ENCODE measurements around the gene PKP1. TPM values are rescaled to one million over a fixed set of nuclear protein-coding genes. Genes with fewer than 3 reads are reported as not detected.

PKP1 gene
- total RNA-seq, 2 experiments from 2014 or later = not detected

DNA sequence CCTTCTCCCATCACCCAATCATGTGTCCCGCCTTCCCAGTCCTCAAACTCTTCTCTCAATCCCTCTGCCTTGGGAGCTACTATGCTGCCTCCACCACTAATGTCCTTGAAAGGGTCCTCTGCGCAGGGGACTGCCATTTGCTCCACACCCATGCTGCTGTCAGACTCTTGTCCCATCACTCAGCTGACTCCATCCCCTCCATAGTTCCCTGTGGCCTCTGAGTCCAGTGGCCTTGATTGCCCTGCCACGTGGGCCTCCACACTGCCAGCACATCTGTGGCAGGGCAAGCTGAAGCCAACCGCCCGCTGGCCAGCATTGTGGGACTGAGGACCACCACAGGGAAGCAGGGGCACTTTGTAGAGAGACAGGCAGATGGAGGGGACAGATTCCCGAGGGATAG lies 95.5 kb downstream of the PKP1 start:
- Mint-ChIP-seq H3K4me3 (no peak overlapping the region), H3K27ac (no peak overlapping the region), H3K27me3 (peaks cover 2% of the 10 kb centered on the region), H3K9me3 (ENCODE audit: low read depth) (no peaks in the 10 kb centered on the region), H3K36me3 (ENCODE audit: low read depth) (no peaks in the 10 kb centered on the region), H3K4me1 (no peaks in the 10 kb centered on the region)
- no peak for ATAC-seq
- intact Hi-C loops (cut with DNase I, micrococcal nuclease) = no loop called here
- DNase-seq = no peak
- POLR2A ChIA-PET = no interaction called here
- CTCF ChIA-PET = interaction anchor here (0.6 to 3.8 kb wide), 2 partner anchors 16 to 248 kb away, joined by 3 to 22 read pairs; no protein-coding TSS in a partner anchor

DNA sequence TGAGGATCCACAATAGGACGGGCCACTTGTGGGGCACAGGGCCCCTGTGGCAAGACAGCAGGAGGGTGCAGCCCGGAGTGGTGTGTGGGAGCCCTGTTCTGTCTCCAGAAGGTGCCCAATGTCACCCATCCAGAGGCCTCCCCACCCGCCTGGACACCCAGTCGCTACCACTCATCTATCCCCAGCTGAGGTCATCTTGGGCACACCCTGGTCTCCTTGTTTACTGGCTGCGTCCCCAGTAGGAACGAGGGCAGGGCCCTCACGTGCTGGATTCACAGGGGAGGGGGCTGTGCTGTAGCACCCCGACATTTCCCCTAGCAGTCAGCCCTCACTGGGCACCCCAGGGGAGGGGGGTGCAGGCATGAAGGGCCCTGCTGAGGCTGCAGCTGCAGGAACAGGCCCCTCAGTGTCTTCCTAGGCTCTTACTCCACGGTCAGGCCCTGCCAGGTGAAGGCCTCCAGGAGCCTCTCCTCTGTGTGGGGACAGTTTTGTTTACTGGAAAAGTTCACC lies 96.5 kb downstream of the PKP1 start:
- Mint-ChIP-seq H3K27me3 (peaks cover 4% of the 10 kb centered on the region), H3K36me3 (ENCODE audit: low read depth) (no peaks in the 10 kb centered on the region), H3K9me3 (ENCODE audit: low read depth) (no peaks in the 10 kb centered on the region), H3K27ac (no peak overlapping the region), H3K4me1 (no peaks in the 10 kb centered on the region), H3K4me3 (no peak overlapping the region)
- ATAC-seq (no peak), DNase-seq (no peak)
- intact Hi-C loops (cut with DNase I, micrococcal nuclease) = no loop called here
- CTCF ChIA-PET = interaction anchor here (1.1 kb wide), 1 partner anchor 10 kb away, joined by 3 read pairs; no protein-coding TSS in a partner anchor
- POLR2A ChIA-PET = no interaction called here

DNA sequence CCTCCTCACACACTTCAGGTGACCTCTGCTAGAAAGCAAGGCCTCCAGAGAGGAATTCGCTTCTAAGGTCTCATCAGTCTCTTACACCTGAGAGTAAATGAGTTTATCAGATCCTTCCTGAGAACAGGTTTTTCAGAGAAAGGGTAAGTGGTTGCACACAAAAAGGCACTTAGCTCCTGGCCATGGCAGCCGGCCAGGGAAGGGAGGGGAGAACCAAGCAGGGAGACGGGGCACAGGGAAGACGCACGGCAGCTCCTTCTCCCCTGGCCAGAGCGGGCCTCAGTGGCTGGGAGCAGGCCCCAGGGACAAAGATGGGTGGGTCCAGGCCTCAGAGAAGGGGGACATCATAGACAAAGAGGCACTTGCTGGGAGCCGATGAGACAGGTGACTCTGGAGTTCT lies 97.8 kb downstream of the PKP1 start:
- CTCF ChIA-PET = interaction anchor here (0.6 to 1.6 kb wide), 3 partner anchors 8 to 854 kb away, joined by 3 to 5 read pairs (median 3); no protein-coding TSS in a partner anchor
- Mint-ChIP-seq H3K4me1 (no peaks in the 10 kb centered on the region), H3K36me3 (ENCODE audit: low read depth) (no peaks in the 10 kb centered on the region), H3K27me3 (peaks cover 6% of the 10 kb centered on the region), H3K4me3 (no peak overlapping the region), H3K9me3 (ENCODE audit: low read depth) (no peaks in the 10 kb centered on the region), H3K27ac (no peak overlapping the region)
- DNase-seq (no peak), ATAC-seq (no peak)
- POLR2A ChIA-PET = no interaction called here
- intact Hi-C loops (cut with DNase I, micrococcal nuclease) = no loop called here

Other genes starting within 250 kb of the PKP1 start
- not detected for gene CACNA1S, start 171.1 kb upstream of the PKP1 start, total RNA-seq
- under 1 TPM in 1 of 2 experiments, not detected in 1; 0.09 TPM for gene ASCL5, start 156.3 kb upstream of the PKP1 start, total RNA-seq
- gene TMEM9, start 129.0 kb upstream of the PKP1 start, total RNA-seq = 10 to 100 TPM; 15.7 to 27.2 TPM
- gene IGFN1, start 92.7 kb upstream of the PKP1 start, total RNA-seq = not detected
- not detected for gene TNNT2, start 94.2 kb downstream of the PKP1 start, total RNA-seq
- gene LAD1, start 115.8 kb downstream of the PKP1 start, total RNA-seq = not detected
- not detected for gene TNNI1, start 138.2 kb downstream of the PKP1 start, total RNA-seq
- gene PHLDA3, start 185.7 kb downstream of the PKP1 start, total RNA-seq = 1 to 10 TPM; 2.2 to 3.5 TPM
- 10 to 100 TPM; 49.2 to 50.7 TPM for gene CSRP1, start 223.6 kb downstream of the PKP1 start, total RNA-seq